HG03520 (cell line): ENCODE results near the gene CD248.
A peak's percentile ranks its signal among the peaks of the same experiment; 100 is the strongest.
"Not testable (repeated sequence)": the region's sequence is repeated elsewhere in the genome, so short reads cannot be mapped to it uniquely, and the experiment has no call there.

Experiments used
- ATAC-seq: cut with Tn5 transposase; IDR thresholded peaks from one replicate; pipeline ENCODE4 v1.9.1; 2021; ENCODE audit warnings: mild to moderate bottlenecking, moderate library complexity; ENCODE audit not compliant: unreplicated experiment

Gene CD248

GRCh38 chr11:66277064-66277463, 39.8 kb downstream of the CD248 start:
- ATAC-seq: not testable (repeated sequence)

- ATAC-seq: not testable (repeated sequence)
Observed at GRCh38 chr11:66276619-66277018, 40.2 kb downstream of the CD248 start.

GRCh38 chr11:66275984-66276612, 40.7 kb downstream of the CD248 start:
- no peak for ATAC-seq

GRCh38 chr11:66275396-66275795, 41.4 kb downstream of the CD248 start:
- no peak for ATAC-seq

- ATAC-seq: no peak
Observed at GRCh38 chr11:66274219-66274618, 42.6 kb downstream of the CD248 start.

- ATAC-seq: no peak
Observed at GRCh38 chr11:66272596-66272995, 44.2 kb downstream of the CD248 start.

- ATAC-seq: no peak
Observed at GRCh38 chr11:66271816-66272215, 45.0 kb downstream of the CD248 start.

- ATAC-seq: no peak
Observed at GRCh38 chr11:66268952-66269905, 47.6 kb downstream of the CD248 start.

GRCh38 chr11:66268244-66268951, 48.4 kb downstream of the CD248 start, which contains the start of gene RAB1B:
RAB1B (plus strand) TSS chr11:66268639; CDS start chr11:66268680, 41 bp downstream.
- peak; percentile 78 for ATAC-seq

GRCh38 chr11:66267379-66268243, 49.2 kb downstream of the CD248 start:
- peak; percentile 26 for ATAC-seq

- ATAC-seq: no peak
Observed at GRCh38 chr11:66267039-66267378, 49.8 kb downstream of the CD248 start.

GRCh38 chr11:66266378-66267038, 50.3 kb downstream of the CD248 start:
- no peak for ATAC-seq

GRCh38 chr11:66265531-66266377, 51.1 kb downstream of the CD248 start:
- ATAC-seq: no peak

- no peak for ATAC-seq
Observed at GRCh38 chr11:66264914-66265313, 51.9 kb downstream of the CD248 start.
